ENCODE results near the gene SLCO1A2. TPM values are rescaled to one million over a fixed set of nuclear protein-coding genes. Genes with fewer than 3 reads are reported as not detected.

SLCO1A2 gene
- total and polyA plus RNA-seq, 2 of the 13 experiments (the other 11 are each of a cell fraction or from before 2014, with no cell fraction given), result not detected

GRCh38 chr12:21289698-21290097 is 45.0 kb downstream of the SLCO1A2 start (continued):
- no peak for TF ChIP-seq ZNF704 (CRISPR knock-in tag; IDR thresholded peaks at IDR 0.05; ENCODE audit: borderline replicate concordance)
- no peak for TF ChIP-seq TEAD3 (CRISPR knock-in tag; optimal IDR thresholded peaks at IDR 0.05; ENCODE audit: borderline replicate concordance)
- no peak for TF ChIP-seq SKI (IDR thresholded peaks at IDR 0.05; ENCODE audit: partially characterized antibody)
- no peak for TF ChIP-seq EP300 (IDR thresholded peaks at IDR 0.05; ENCODE audit: low read depth in 2 of 2, low read length in 2 of 2)
- TF ChIP-seq EP300 (CRISPR knock-in tag; IDR thresholded peaks at IDR 0.05; ENCODE audit: borderline replicate concordance), result no peak
- no peak for TF ChIP-seq MTF2 (CRISPR knock-in tag; IDR thresholded peaks at IDR 0.05; ENCODE audit: borderline replicate concordance)
- TF ChIP-seq ZNF597 (CRISPR knock-in tag; IDR thresholded peaks at IDR 0.05), result no peak
- no peak for TF ChIP-seq ZFP1 (CRISPR knock-in tag; IDR thresholded peaks at IDR 0.05)
- no peak for TF ChIP-seq DNMT3B (CRISPR knock-in tag; conservative IDR thresholded peaks at IDR 0.05)
- TF ChIP-seq GATAD1 (CRISPR knock-in tag; IDR thresholded peaks at IDR 0.05), result no peak

GRCh38 chr12:21276826-21277225 is 57.9 kb downstream of the SLCO1A2 start:
- no CpG with 5 or more reads among the region's 2 CpGs for WGBS (ENCODE audit: low lambda C conversion rate)
- H3K79me2 ChIP-seq (ENCODE audit: insufficient read depth, low read length), result no peaks in the 10 kb centered on the region
- DNase-seq (ENCODE audit: low spot score) (no peak), FAIRE-seq (no peak), ATAC-seq (no peak)
- no peaks in the 10 kb centered on the region for H4K20me1 ChIP-seq (ENCODE audit: insufficient read depth, low read length)
- no peak overlapping the region for H3K27ac ChIP-seq (ENCODE audit: extremely low read length, insufficient read depth, low read length)
- H2AFZ ChIP-seq (ENCODE audit: low read length), result no peak overlapping the region
- no peaks in the 10 kb centered on the region for H3K9me3 ChIP-seq (ENCODE audit: low read length)
- in situ Hi-C loops (cut with HindIII; ENCODE audit: extremely low pct_ligation_motif_present, low pct_unique_long_range_greater_than_20kb), result no loop called here
- H3K9ac ChIP-seq (ENCODE audit: insufficient read depth, low read depth, low read length), result no peak overlapping the region
- H3K4me3 ChIP-seq (replicated peaks in 1 of 3; ENCODE audit: insufficient read depth in 1 of 3, low read depth in 2 of 3, low read length in 3 of 3), result no peak overlapping the region
- H3K4me1 ChIP-seq (ENCODE audit: insufficient read depth, low read length), result no peaks in the 10 kb centered on the region
- intact Hi-C loops (cut with micrococcal nuclease; ENCODE audit: unreplicated experiment), result no loop called here
- H3K4me2 ChIP-seq (ENCODE audit: low read depth, low read length), result no peak overlapping the region
- no peaks in the 10 kb centered on the region for H3K36me3 ChIP-seq (replicated peaks in 1 of 2; ENCODE audit: control insufficient read depth in 1 of 2, insufficient read depth in 2 of 2, low read length in 2 of 2)
- BruUV-seq (replicated peaks), result no TSS peak
- ChIA-PET CTCF (ENCODE audit: low intra/inter-chr PET ratio, low total read pairs) (no interaction called here), POLR2A (no interaction called here)
- H3K27me3 ChIP-seq (ENCODE audit: control insufficient read depth in 1 of 2, insufficient read depth in 2 of 2, low read length in 2 of 2), result no peaks in the 10 kb centered on the region
- TF ChIP-seq SALL2 (CRISPR knock-in tag; IDR thresholded peaks at IDR 0.05), result no peak
- TF ChIP-seq ETV5 (CRISPR knock-in tag; IDR thresholded peaks at IDR 0.05; ENCODE audit: borderline replicate concordance), result no peak
- TF ChIP-seq TERF1 (CRISPR knock-in tag; IDR thresholded peaks at IDR 0.05), result no peak
- TF ChIP-seq ZNF816 (CRISPR knock-in tag; IDR thresholded peaks at IDR 0.05; ENCODE audit: borderline replicate concordance), result no peak
- TF ChIP-seq MZF1 (CRISPR knock-in tag; IDR thresholded peaks at IDR 0.05; ENCODE audit: borderline replicate concordance), result no peak
- TF ChIP-seq ZNF773 (CRISPR knock-in tag; IDR thresholded peaks at IDR 0.05; ENCODE audit: borderline replicate concordance), result no peak
- TF ChIP-seq ZNF563 (CRISPR knock-in tag; IDR thresholded peaks at IDR 0.05), result no peak
- no peak for TF ChIP-seq ZNF121 (CRISPR knock-in tag; IDR thresholded peaks at IDR 0.05)
- TF ChIP-seq ZFY (CRISPR knock-in tag; IDR thresholded peaks at IDR 0.05), result no peak
- no peak for TF ChIP-seq ZNF326 (CRISPR knock-in tag; IDR thresholded peaks at IDR 0.05; ENCODE audit: borderline replicate concordance)
- TF ChIP-seq ZNF691 (CRISPR knock-in tag; IDR thresholded peaks at IDR 0.05; ENCODE audit: borderline replicate concordance, low read depth), result no peak
- no peak for TF ChIP-seq NFKBIZ (CRISPR knock-in tag; IDR thresholded peaks at IDR 0.05)
- no peak for TF ChIP-seq ZNF619 (CRISPR knock-in tag; IDR thresholded peaks at IDR 0.05)
